Skeletal muscle satellite cell (primary cell): ENCODE data around the gene NEK9.
"Not testable (repeated sequence)": the region's sequence is repeated elsewhere in the genome, so short reads cannot be mapped to it uniquely, and the experiment has no call there.

Experiments used
- H3K27me3 ChIP-seq: 2 replicates; pipeline ENCODE4 v1.7.0; 2013; ENCODE audit warnings: low read length; ENCODE audit not compliant: control insufficient read depth, insufficient read depth
- H3K36me3 ChIP-seq: 2 replicates; pipeline ENCODE4 v1.7.0; 2013; ENCODE audit warnings: mild to moderate bottlenecking, control low read depth, low read length; ENCODE audit not compliant: insufficient read depth
- H3K4me1 ChIP-seq: 2 replicates; pipeline ENCODE4 v1.7.0; 2013; ENCODE audit warnings: low read length; ENCODE audit not compliant: control insufficient read depth, insufficient read depth
- H3K4me2 ChIP-seq: 2 replicates; pipeline ENCODE4 v1.7.0; 2013; ENCODE audit warnings: mild to moderate bottlenecking, low read length
- H3K4me3 ChIP-seq: 2 replicates; pipeline ENCODE4 v1.7.0; 2013; ENCODE audit warnings: low read length
- H3K9ac ChIP-seq: 2 replicates; pipeline ENCODE4 v1.7.0; 2013; ENCODE audit warnings: mild to moderate bottlenecking, low read depth, low read length, moderate library complexity
- H3K9me3 ChIP-seq: replicated peaks from 2 replicates; pipeline ENCODE4 v1.7.0; 2013; ENCODE audit warnings: mild to moderate bottlenecking, control low read depth, low read length

The NEK9 gene

DNA sequence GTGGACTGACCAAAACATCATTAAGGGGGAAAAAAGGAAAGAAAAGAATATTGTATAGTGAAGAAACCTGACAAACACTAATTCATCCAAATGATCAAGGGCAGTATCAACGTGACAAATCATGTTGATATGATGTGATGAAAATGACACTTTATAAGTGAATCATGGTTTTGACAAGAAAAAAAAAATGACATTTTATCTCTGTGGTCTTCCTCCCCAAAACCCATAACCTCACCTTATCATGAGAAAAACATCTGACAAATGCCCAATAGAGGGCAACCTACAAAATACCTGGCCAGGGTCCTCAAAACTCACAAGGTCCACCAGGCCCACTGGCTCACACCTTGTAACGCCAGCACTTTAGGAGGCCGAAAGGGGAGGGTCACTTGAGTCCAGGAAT, 35.8 kb upstream of the NEK9 start:
- Histone ChIP-seq H3K4me2 (no peak overlapping the region), H3K9me3 (no peaks in the 10 kb centered on the region), H3K27me3 (no peaks in the 10 kb centered on the region), H3K4me1 (peaks cover 12% of the 10 kb centered on the region), H3K36me3 (no peaks in the 10 kb centered on the region), H3K9ac (no peak overlapping the region), H3K4me3 (no peak overlapping the region)

DNA sequence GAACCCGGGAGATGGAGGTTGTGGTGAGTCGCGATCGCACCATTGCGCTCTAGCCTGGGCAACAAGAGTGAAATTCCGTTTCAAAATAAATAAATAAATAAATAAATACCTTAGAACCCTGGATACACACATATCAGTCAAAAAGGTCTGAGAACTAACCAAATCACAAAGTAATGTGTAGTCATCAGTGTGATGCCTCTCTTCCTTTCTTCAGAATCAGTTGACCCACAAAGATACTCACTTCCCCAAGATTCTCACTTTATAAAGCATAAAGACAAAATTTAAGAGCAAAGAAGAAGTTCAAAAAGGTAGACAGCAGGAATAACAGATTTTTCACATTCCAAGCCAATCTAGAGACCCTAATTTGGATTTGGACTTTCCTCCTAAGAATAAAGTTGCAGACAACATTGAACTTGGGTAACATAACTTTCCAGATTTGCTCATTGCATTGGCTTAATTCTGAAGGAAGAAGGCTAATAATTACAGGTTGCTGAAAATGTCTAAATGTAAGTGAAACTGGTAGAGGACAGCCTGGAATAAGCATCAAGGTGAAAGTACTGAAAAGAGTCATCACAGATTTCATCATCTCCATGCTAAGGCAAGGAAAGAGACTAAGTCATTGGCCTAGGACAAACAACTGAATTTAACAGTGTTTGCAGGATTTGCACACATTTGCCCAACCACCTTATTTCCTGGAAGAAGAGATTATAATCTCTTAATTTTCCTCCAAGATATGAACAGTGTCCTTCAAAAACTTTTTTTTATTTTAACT, 32.2 kb upstream of the NEK9 start:
- H3K4me1 ChIP-seq, result peaks cover 4% of the 10 kb centered on the region
- no peaks in the 10 kb centered on the region for H3K27me3 ChIP-seq
- no peak overlapping the region for H3K4me3 ChIP-seq
- no peaks in the 10 kb centered on the region for H3K9me3 ChIP-seq
- H3K36me3 ChIP-seq, result no peaks in the 10 kb centered on the region
- no peak overlapping the region for H3K4me2 ChIP-seq
- no peak overlapping the region for H3K9ac ChIP-seq

DNA sequence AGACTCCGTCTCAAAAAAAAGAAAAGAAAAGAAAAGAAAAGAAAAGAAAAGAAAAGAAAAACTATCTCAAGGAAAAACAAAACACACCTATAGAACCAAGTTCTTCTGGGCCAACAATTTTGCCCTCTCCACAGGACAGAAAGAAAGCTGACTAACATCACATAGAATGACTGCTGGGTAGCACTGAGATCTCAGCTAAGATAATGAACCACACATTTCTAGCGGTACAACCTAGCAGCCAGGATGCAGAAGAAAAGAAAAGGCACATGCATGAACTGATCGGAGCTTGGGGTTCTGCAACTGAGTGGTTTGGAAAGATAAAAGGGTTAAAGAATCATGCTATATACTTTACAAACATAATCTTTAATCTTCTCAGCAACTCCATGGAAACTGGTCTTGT, 30.1 kb upstream of the NEK9 start:
- H3K27me3 ChIP-seq, result no peaks in the 10 kb centered on the region
- H3K9ac ChIP-seq, result no peak overlapping the region
- H3K4me3 ChIP-seq, result no peak overlapping the region
- H3K9me3 ChIP-seq, result no peaks in the 10 kb centered on the region
- H3K36me3 ChIP-seq, result peaks cover under 1% of the 10 kb centered on the region
- no peak overlapping the region for H3K4me2 ChIP-seq
- H3K4me1 ChIP-seq, result peaks cover 4% of the 10 kb centered on the region

DNA sequence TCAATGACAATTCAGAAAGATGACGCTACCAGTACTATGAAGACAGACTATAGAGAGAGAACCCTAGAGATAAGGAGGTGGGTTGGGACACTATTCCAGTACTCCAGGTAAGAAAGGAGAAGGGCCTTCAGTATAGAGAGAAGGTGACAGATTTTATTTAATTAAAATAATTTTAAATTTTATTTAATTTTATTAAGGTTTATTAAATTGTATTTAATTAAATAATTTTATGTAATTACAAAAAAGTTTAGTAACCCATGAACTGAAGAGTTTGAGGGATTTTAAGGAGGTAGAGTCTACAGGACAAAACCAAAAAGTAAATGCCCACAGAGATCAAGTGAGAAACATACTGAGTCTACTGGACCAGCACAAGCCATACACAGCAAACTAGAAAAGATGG, 29.3 kb upstream of the NEK9 start:
- H3K4me3 ChIP-seq, result no peak overlapping the region
- H3K9me3 ChIP-seq, result no peaks in the 10 kb centered on the region
- H3K4me1 ChIP-seq, result peaks cover 4% of the 10 kb centered on the region
- H3K9ac ChIP-seq, result no peak overlapping the region
- H3K4me2 ChIP-seq, result no peak overlapping the region
- H3K36me3 ChIP-seq, result peaks cover 7% of the 10 kb centered on the region
- H3K27me3 ChIP-seq, result no peaks in the 10 kb centered on the region

DNA sequence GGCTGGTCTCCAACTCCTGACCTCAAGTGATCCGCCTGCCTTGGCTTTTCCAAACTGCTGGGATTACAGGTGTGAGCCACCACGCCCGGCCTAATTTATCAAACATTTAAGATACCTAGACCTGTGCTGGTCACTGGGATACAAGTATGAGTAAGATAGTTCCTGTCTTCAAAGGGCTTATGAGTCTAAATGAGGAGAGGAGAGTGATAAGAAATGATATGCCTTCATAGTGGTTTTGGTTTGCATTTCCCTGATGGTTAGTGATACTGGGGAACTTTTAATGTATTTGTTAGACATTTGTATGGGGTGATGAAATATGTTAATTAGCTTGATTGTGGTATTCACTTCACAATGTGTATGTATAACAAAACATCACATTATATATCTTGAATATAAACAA, 28.3 kb upstream of the NEK9 start:
- Histone ChIP-seq H3K4me3 (no peak overlapping the region), H3K4me2 (no peak overlapping the region), H3K27me3 (no peaks in the 10 kb centered on the region), H3K9ac (no peak overlapping the region), H3K9me3 (no peaks in the 10 kb centered on the region), H3K4me1 (peaks cover 4% of the 10 kb centered on the region), H3K36me3 (peaks cover 13% of the 10 kb centered on the region)

DNA sequence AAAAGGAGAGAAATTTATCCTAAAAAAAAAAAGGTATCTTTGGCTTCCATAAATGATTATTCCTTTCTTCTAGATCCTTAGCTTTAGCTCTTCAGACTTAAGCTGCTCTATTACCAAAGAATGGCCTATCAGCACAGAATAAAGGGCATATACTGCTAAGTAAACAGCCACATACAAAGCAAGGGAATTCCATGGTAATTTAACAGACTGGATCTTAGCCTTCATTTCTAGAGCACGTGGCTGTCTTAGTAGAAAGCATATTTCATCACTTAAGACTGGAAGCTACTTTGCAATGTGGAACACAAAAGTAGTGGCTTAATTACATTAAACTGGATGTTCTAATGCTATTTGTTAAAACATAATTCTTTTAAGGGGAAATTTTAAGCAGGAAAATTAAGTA, 26.4 kb upstream of the NEK9 start:
- Histone ChIP-seq H3K4me1 (peaks cover 2% of the 10 kb centered on the region), H3K4me2 (no peak overlapping the region), H3K36me3 (peaks cover 14% of the 10 kb centered on the region), H3K9me3 (no peaks in the 10 kb centered on the region), H3K27me3 (no peaks in the 10 kb centered on the region), H3K9ac (no peak overlapping the region), H3K4me3 (no peak overlapping the region)

DNA sequence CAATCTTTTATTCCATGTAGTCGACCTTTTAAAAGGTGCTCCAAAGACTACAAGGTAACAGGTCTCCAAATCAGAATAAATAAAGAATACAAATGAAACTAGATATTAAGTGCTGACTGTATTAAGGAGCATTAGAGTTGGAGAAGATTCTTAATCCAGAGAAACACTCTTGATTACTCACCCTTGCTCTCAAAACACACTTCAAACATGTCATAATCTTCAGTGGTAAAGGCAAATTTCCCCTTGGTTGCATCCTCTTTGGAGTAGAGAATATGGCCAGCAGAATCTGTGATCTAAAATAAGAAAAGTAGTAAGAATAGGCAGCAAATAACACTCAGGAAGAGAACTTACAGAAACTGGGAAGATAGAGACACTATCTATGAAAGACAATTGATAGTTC, 25.0 kb upstream of the NEK9 start:
- H3K4me1 ChIP-seq, result peaks cover 15% of the 10 kb centered on the region
- no peak overlapping the region for H3K4me3 ChIP-seq
- no peak overlapping the region for H3K9ac ChIP-seq
- H3K27me3 ChIP-seq, result no peaks in the 10 kb centered on the region
- peaks cover 14% of the 10 kb centered on the region for H3K36me3 ChIP-seq
- H3K9me3 ChIP-seq, result no peaks in the 10 kb centered on the region
- H3K4me2 ChIP-seq, result no peak overlapping the region

DNA sequence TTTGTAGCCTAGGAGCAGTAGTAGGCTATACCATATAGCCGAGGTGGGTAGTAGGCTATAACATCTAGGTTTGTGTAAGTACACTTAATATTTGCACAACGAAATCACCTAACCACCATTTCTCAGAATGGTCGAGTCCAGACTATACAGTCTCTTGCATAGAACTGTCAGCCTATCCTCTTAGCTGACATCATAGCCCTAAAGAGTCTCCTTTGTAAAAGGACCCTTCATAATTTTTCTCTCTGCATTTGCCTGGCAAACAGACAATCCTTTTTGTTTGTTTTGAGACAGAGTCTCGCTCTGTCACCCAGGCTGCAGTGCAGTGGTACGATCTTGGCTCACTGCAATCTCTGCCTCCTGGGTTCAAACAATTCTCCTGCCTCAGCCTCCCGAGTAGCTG, 23.8 kb upstream of the NEK9 start:
- not testable (repeated sequence) for H3K4me2 ChIP-seq, H3K27me3 ChIP-seq, H3K4me3 ChIP-seq, H3K9ac ChIP-seq, H3K9me3 ChIP-seq
- peaks cover 23% of the 10 kb centered on the region for H3K36me3 ChIP-seq
- H3K4me1 ChIP-seq, result peaks cover 17% of the 10 kb centered on the region

DNA sequence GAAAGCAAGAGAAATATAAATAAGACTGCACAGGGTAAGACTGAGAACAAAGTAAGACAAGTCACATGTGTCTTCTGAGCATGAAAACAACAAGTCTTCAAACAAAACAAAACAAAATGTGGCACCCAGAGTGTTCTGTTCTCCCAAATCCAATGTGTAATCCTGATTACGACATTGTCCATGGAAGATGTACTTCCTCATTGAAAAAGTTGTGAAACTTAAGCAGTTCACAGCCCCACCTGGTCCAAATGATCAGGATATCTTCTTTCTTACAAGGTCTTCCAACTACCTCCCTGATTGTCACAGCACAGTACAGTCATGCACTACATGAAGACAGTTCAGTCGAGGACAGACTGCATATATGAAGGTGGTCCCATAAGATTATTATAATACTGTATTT, 23.3 kb upstream of the NEK9 start:
- H3K4me3 ChIP-seq, result no peak overlapping the region
- peaks cover 24% of the 10 kb centered on the region for H3K36me3 ChIP-seq
- H3K4me2 ChIP-seq, result no peak overlapping the region
- H3K9me3 ChIP-seq, result no peaks in the 10 kb centered on the region
- H3K4me1 ChIP-seq, result peaks cover 17% of the 10 kb centered on the region
- no peaks in the 10 kb centered on the region for H3K27me3 ChIP-seq
- H3K9ac ChIP-seq, result no peak overlapping the region

DNA sequence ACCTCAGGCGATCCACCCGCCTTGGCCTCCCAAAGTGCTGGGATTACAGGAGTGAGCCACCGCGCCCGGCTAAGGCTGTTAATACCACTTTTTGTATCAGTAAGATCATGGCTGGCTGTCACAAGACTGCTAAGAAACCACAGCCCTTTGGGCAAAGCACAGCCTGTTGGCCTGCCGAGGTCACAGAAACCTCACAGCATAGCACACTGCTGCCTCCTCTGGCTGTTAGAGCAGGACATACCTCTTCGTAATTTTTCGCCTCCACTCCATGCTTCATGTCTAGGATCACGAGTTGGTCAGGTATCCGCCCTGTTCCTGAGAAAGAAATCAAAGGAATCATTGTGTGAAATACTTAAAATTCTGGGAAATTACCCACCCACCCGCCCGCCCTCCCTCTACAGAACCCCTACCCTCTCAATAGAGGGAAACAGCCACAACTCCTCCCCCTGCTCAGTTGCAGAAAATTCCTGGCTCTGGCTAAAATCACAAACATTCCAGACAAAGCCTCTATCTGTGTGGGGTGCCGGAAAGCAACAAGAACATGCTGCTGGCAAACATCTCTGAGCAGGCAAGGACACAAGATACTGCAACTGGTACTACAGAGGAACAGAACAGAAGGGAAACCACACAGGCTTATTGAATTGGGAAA, 20.7 kb upstream of the NEK9 start:
- Histone ChIP-seq H3K9ac (peak overlapping the region; percentile 62), H3K4me2 (peak overlapping the region; percentile 25), H3K4me3 (no peak overlapping the region), H3K4me1 (peaks cover 20% of the 10 kb centered on the region), H3K9me3 (no peaks in the 10 kb centered on the region), H3K36me3 (peaks cover 28% of the 10 kb centered on the region), H3K27me3 (no peaks in the 10 kb centered on the region)

DNA sequence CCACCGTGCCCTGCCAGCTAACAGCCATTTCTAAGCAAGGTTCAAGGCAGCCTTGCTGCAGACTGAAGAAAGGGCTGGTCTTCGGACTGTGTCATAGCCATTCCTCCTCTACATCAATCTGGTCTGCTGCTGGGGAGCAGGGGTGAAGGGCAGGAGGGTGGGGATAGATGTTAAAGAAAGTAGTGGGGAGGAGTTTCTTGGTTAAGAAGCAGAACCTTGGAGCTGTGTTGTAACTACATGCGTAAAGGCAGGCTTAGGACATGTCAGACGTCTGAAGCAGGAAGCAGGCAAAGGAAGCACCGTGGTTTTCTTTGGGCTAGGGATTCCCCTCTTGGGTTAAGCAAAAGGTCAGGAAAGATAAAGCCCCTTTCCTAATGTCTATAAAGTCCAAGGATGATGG, 18.1 kb upstream of the NEK9 start:
- Histone ChIP-seq H3K4me1 (peaks cover 20% of the 10 kb centered on the region), H3K36me3 (peaks cover 19% of the 10 kb centered on the region), H3K4me3 (no peak overlapping the region), H3K9ac (no peak overlapping the region), H3K9me3 (no peaks in the 10 kb centered on the region), H3K27me3 (no peaks in the 10 kb centered on the region), H3K4me2 (no peak overlapping the region)
